A549 (cell line): Measurements from ENCODE around the gene P3R3URF. TPM values are rescaled to one million over a fixed set of nuclear protein-coding genes. Genes with fewer than 3 reads are reported as not detected.

Source experiments
- ATAC-seq, 2 experiments: fragments of 200-7000 bp in 1 of 2; fragments of >200 bp in 1 of 2; cut with Nextera tagmentation in 1 of 2; cut with Tn5 transposase in 1 of 2; 3 replicates each; pipeline versions ENCODE4 v1.8.0 to v1.9.1; 2018 to 2020; ENCODE audit warnings: mild to moderate bottlenecking in 1 of 2, moderate library complexity in 1 of 2
- CTCF ChIA-PET: fragments of 300-600 bp; sonication (Branson Sonifier 250); formaldehyde crosslinking; extraction: SDS; loops from one replicate; lab custom pipeline; 2021; ENCODE audit warnings: antibody characterized with exemption, inconsistent platforms; lab: Yijun Ruan, JAX
- POLR2A ChIA-PET: fragments of 350-600 bp; formaldehyde crosslinking; extraction: SDS; loops from one replicate; lab custom pipeline; 2021; ENCODE audit warnings: antibody characterized with exemption, inconsistent platforms; lab: Yijun Ruan, JAX
- DNase-seq, 2 experiments: peaks; one replicate each; pipeline versions ENCODE4 v3.0.0 to v3.0.0-alpha.2; 2011 to 2016; ENCODE audit warnings: low read depth in 1 of 2, low spot score in 1 of 2
- FAIRE-seq: peaks from 2 replicates; lab custom pipeline; 2011; peaks lifted over from hg19 to GRCh38; lab: Jason Lieb, UNC
- H3K27ac ChIP-seq, 2 experiments: fragments of >200 bp; sonication (Bioruptor Twin); formaldehyde crosslinking; 3 replicates each; pipeline ENCODE4 v1.5.1; 2016 to 2017
- H3K4me1 ChIP-seq: fragments of >200 bp; sonication (Bioruptor Twin); formaldehyde crosslinking; 3 replicates; pipeline ENCODE4 v1.6.1; 2016
- H3K4me2 ChIP-seq: fragments of >200 bp; sonication (Bioruptor Twin); formaldehyde crosslinking; 3 replicates; pipeline ENCODE4 v1.6.1; 2016
- H3K4me3 ChIP-seq: fragments of >200 bp; sonication (Bioruptor Twin); formaldehyde crosslinking; 3 replicates; pipeline ENCODE4 v1.5.1; 2016
- H3K9me3 ChIP-seq: fragments of >200 bp; sonication (Bioruptor Twin); formaldehyde crosslinking; 3 replicates; pipeline ENCODE4 v1.6.1; 2016
- ATOH8 ChIP-seq: fragments of 250-450 bp; sonication (Bioruptor Pico); IDR thresholded peaks from 2 replicates; pipeline ENCODE4 v1.5.0; 2020; ENCODE audit warnings: low read depth, mild to moderate bottlenecking, moderate library complexity
- CBX2 ChIP-seq: fragments of 200-600 bp; sonication (generic); IDR thresholded peaks from 2 replicates; pipeline ENCODE4 v1.6.1; 2016; ENCODE audit warnings: low read depth, mild to moderate bottlenecking, borderline replicate concordance
- CHD2 ChIP-seq: fragments of 150-350 bp; IDR thresholded peaks from 2 replicates; pipeline ENCODE4 v1.6.1; 2014; ENCODE audit warnings: low read length; ENCODE audit not compliant: partially characterized antibody
- E2F6 ChIP-seq: IDR thresholded peaks from 2 replicates; pipeline ENCODE4 v1.6.1; 2012; ENCODE audit warnings: low read depth, borderline replicate concordance
- EHF ChIP-seq: fragments of 250-450 bp; sonication (Bioruptor Pico); IDR thresholded peaks from 2 replicates; pipeline ENCODE4 v1.5.0; 2020; ENCODE audit warnings: mild to moderate bottlenecking
- ELK1 ChIP-seq: fragments of 150-350 bp; IDR thresholded peaks from 2 replicates; pipeline ENCODE4 v1.6.1; 2014; ENCODE audit warnings: low read depth, mild to moderate bottlenecking, low read length
- FOSL2 ChIP-seq, 2 experiments: fragments of 450-650 bp in 1 of 2; fragments of >200 bp in 1 of 2; sonication (Bioruptor Twin) in 1 of 2; formaldehyde crosslinking; IDR thresholded peaks; 2 replicates each; pipeline versions ENCODE4 v1.5.0 to v1.6.1; 2016 to 2020; ENCODE audit warnings: mild to moderate bottlenecking in 1 of 2, moderate library complexity in 1 of 2
- GATA3 ChIP-seq: IDR thresholded peaks from 2 replicates; pipeline ENCODE4 v1.6.1; 2012; ENCODE audit warnings: borderline replicate concordance
- HES2 ChIP-seq: fragments of >200 bp; sonication (Bioruptor Twin); formaldehyde crosslinking; IDR thresholded peaks from 2 replicates; pipeline ENCODE4 v1.6.1; 2016
- HEYL ChIP-seq: fragments of 250-450 bp; sonication (Bioruptor Pico); IDR thresholded peaks from 2 replicates; pipeline ENCODE4 v1.8.0; 2021; ENCODE audit warnings: mild to moderate bottlenecking, moderate library complexity
- HOXB5 ChIP-seq: fragments of 250-450 bp; sonication (Bioruptor Pico); IDR thresholded peaks from 2 replicates; pipeline ENCODE4 v1.5.0; 2020; ENCODE audit warnings: mild to moderate bottlenecking, moderate library complexity
- JUN ChIP-seq, 2 experiments: fragments of >200 bp; sonication (Bioruptor Twin); formaldehyde crosslinking; IDR thresholded peaks; 2 replicates in 1 of 2; 3 replicates in 1 of 2; pipeline ENCODE4 v1.6.1; 2016 to 2017
- MAFK ChIP-seq: fragments of 450-650 bp; IDR thresholded peaks from 2 replicates; pipeline ENCODE4 v1.6.1; 2014; ENCODE audit not compliant: partially characterized antibody
- MAZ ChIP-seq: fragments of 150-350 bp; IDR thresholded peaks from 2 replicates; pipeline ENCODE4 v1.6.1; 2014; ENCODE audit warnings: antibody characterized with exemption, low read depth, low read length, borderline replicate concordance
- NR3C1 ChIP-seq: fragments of >200 bp; sonication (Bioruptor Twin); formaldehyde crosslinking; IDR thresholded peaks from 3 replicates; pipeline ENCODE4 v1.6.1; 2017
- POLR2AphosphoS2 ChIP-seq: conservative IDR thresholded peaks from 2 replicates; pipeline ENCODE4 v1.6.1; 2012; ENCODE audit warnings: low read length, improper control_type of control experiment, inconsistent platforms
- SREBF2 ChIP-seq: fragments of 450-650 bp; IDR thresholded peaks from 2 replicates; pipeline ENCODE4 v1.6.1; 2014; ENCODE audit warnings: mild to moderate bottlenecking, moderate library complexity
- ZC3H11A ChIP-seq: fragments of 450-650 bp; IDR thresholded peaks from 2 replicates; pipeline ENCODE4 v1.6.1; 2014; ENCODE audit warnings: antibody characterized with exemption, mild to moderate bottlenecking
- ZFP36 ChIP-seq: fragments of 450-650 bp; IDR thresholded peaks from 2 replicates; pipeline ENCODE4 v1.6.1; 2014; ENCODE audit warnings: borderline replicate concordance; ENCODE audit not compliant: partially characterized antibody
- ZNF302 ChIP-seq: fragments of 250-450 bp; sonication (Bioruptor Pico); IDR thresholded peaks from 2 replicates; pipeline ENCODE4 v1.9.0; 2021; ENCODE audit warnings: inconsistent platforms, mild to moderate bottlenecking, moderate library complexity
- ZSCAN20 ChIP-seq: fragments of 250-450 bp; sonication (Bioruptor Pico); IDR thresholded peaks from 2 replicates; pipeline ENCODE4 v1.8.0; 2022; ENCODE audit warnings: mild to moderate bottlenecking, moderate library complexity
- WGBS: methylation state at CpG from one replicate; pipeline ENCODE4 v1.1.6; 2017; ENCODE audit errors: missing lambda C conversion rate; 5-methylcytosine and 5-hydroxymethylcytosine counted together
- polyA plus RNA-seq, 4 experiments: library from polyadenylated mRNA; depleted of rRNA in 3 of 4; stranded (reverse); fragments of >200 nt; fragmentation: RNase III in 1 of 4; extraction: RNeasy Plus Mini Kit Qiagen cat#74134 plus additional on column Dnase treatment in 1 of 4; gene quantifications; 2 replicates in 3 of 4; 3 replicates in 1 of 4; pipeline ENCODE4 v1.2.3, GENCODE V29; 2011 to 2017
- TF ChIP-seq, protein P1 (sequence below): fragments of 250-450 bp; sonication (Bioruptor Pico); IDR thresholded peaks from 2 replicates; pipeline ENCODE4 v1.5.0; 2021; ENCODE audit warnings: mild to moderate bottlenecking, moderate library complexity, borderline replicate concordance
- TF ChIP-seq, protein P2 (sequence below): fragments of >200 bp; sonication (Bioruptor Twin); formaldehyde crosslinking; IDR thresholded peaks from 3 replicates; pipeline ENCODE4 v1.5.1; 2016

Gene P3R3URF
- polyA plus RNA-seq, 2 of the 4 experiments (the other 2 are of a cell fraction) = not detected

DNA sequence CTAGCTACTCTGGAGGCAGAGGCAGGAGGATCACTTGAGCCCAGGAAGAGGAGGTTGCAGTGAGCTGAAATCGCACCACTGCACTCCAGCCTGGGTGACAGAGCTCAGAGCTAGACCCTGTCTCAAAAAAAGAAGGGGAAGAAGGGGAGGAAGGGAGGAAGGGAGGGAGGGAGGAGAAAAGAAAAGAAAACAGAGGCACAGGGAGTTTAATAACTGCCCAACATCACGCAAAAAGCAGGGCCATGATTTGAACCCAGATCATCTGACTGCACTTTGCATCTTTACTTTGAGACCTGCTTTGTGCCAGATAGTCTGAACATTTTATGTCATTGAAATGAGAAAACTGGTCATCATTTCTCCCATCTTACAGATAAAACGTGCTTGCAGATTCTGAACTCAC, 28.9 kb upstream of the P3R3URF start:
- CTCF ChIA-PET = interaction anchor here (1.1 to 1.5 kb wide), 2 partner anchors 13 to 18 kb away, joined by 3 to 5 read pairs; no protein-coding TSS in a partner anchor
- H3K4me3 ChIP-seq = no peak overlapping the region
- no peaks in the 10 kb centered on the region for H3K9me3 ChIP-seq
- TF ChIP-seq ATOH8 (CRISPR knock-in tag) = no peak
- no peak for TF ChIP-seq POLR2AphosphoS2
- TF ChIP-seq GATA3 = no peak
- TF ChIP-seq E2F6 = no peak
- no peak for TF ChIP-seq ZFP36
- TF ChIP-seq MAZ = no peak
- no peak for TF ChIP-seq MAFK
- no peak for TF ChIP-seq EHF (CRISPR knock-in tag)
- no peak for TF ChIP-seq HES2
- TF ChIP-seq ZC3H11A = no peak
- TF ChIP-seq CBX2 = no peak
- no peak for TF ChIP-seq ZSCAN20 (CRISPR knock-in tag)
- no peak for TF ChIP-seq HEYL
- TF ChIP-seq, protein P1, sequence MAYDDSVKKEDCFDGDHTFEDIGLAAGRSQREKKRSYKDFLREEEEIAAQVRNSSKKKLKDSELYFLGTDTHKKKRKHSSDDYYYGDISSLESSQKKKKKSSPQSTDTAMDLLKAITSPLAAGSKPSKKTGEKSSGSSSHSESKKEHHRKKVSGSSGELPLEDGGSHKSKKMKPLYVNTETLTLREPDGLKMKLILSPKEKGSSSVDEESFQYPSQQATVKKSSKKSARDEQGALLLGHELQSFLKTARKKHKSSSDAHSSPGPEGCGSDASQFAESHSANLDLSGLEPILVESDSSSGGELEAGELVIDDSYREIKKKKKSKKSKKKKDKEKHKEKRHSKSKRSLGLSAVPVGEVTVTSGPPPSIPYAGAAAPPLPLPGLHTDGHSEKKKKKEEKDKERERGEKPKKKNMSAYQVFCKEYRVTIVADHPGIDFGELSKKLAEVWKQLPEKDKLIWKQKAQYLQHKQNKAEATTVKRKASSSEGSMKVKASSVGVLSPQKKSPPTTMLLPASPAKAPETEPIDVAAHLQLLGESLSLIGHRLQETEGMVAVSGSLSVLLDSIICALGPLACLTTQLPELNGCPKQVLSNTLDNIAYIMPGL (CRISPR knock-in tag) = no peak
- no peak for TF ChIP-seq ZNF302
- TF ChIP-seq SREBF2 = no peak
- TF ChIP-seq ELK1 = no peak
- TF ChIP-seq FOSL2 (IDR thresholded peaks at IDR 0.05) = no peak
- no peak for TF ChIP-seq FOSL2 (CRISPR knock-in tag; IDR thresholded peaks at IDR 0.05)
- TF ChIP-seq, all 56 proteins: peak for 0
- POLR2A ChIA-PET = no interaction called here
- ATAC-seq (no peak), FAIRE-seq (no peak), DNase-seq (no peak)
- H3K27ac ChIP-seq = no peak overlapping the region
- H3K4me1 ChIP-seq = no peaks in the 10 kb centered on the region
- 78% methylated on average over 3 of the region's 3 CpGs for WGBS
- H3K4me2 ChIP-seq = no peak overlapping the region

- WGBS = 77% methylated on average over 4 of the region's 5 CpGs
- Histone ChIP-seq H3K4me3 (no peak overlapping the region), H3K4me1 (no peaks in the 10 kb centered on the region), H3K9me3 (no peaks in the 10 kb centered on the region), H3K27ac (no peak overlapping the region), H3K4me2 (no peak overlapping the region)
- ATAC-seq = no peak
- FAIRE-seq = no peak
- TF ChIP-seq CHD2 = no peak
- TF ChIP-seq NR3C1 = no peak
- TF ChIP-seq ZSCAN20 (CRISPR knock-in tag) = no peak
- TF ChIP-seq GATA3 = no peak
- TF ChIP-seq, protein P2, sequence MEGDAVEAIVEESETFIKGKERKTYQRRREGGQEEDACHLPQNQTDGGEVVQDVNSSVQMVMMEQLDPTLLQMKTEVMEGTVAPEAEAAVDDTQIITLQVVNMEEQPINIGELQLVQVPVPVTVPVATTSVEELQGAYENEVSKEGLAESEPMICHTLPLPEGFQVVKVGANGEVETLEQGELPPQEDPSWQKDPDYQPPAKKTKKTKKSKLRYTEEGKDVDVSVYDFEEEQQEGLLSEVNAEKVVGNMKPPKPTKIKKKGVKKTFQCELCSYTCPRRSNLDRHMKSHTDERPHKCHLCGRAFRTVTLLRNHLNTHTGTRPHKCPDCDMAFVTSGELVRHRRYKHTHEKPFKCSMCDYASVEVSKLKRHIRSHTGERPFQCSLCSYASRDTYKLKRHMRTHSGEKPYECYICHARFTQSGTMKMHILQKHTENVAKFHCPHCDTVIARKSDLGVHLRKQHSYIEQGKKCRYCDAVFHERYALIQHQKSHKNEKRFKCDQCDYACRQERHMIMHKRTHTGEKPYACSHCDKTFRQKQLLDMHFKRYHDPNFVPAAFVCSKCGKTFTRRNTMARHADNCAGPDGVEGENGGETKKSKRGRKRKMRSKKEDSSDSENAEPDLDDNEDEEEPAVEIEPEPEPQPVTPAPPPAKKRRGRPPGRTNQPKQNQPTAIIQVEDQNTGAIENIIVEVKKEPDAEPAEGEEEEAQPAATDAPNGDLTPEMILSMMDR = no peak
- no peak for TF ChIP-seq JUN (IDR thresholded peaks at IDR 0.05)
- TF ChIP-seq HES2 = no peak
- no peak for TF ChIP-seq HOXB5 (CRISPR knock-in tag)
- DNase-seq = no peak
- POLR2A ChIA-PET = no interaction called here
- CTCF ChIA-PET = interaction anchor here (1.1 to 1.5 kb wide), 2 partner anchors 13 to 19 kb away, joined by 3 to 5 read pairs; no protein-coding TSS in a partner anchor
Observed at GRCh38 chr1:46204406-46204742, 28.1 kb upstream of the P3R3URF start.
